Epithelial cell of prostate (primary cell): ENCODE data around the gene NAA40.
"Not testable (repeated sequence)": the region's sequence is repeated elsewhere in the genome, so short reads cannot be mapped to it uniquely, and the experiment has no call there.

Source experiments
- DNase-seq: peaks from one replicate; pipeline ENCODE4 v3.0.0-alpha.2; 2011; ENCODE audit warnings: low read depth, low spot score
- H3K27ac ChIP-seq: fragments of 450-650 bp; 2 replicates; pipeline ENCODE4 v1.5.1; 2017; ENCODE audit warnings: mild to moderate bottlenecking

The NAA40 gene

GRCh38 chr11:63933459-63933858 is 5.3 kb upstream of the NAA40 start:
- no peak overlapping the region for H3K27ac ChIP-seq
- DNase-seq, result no peak

DNA sequence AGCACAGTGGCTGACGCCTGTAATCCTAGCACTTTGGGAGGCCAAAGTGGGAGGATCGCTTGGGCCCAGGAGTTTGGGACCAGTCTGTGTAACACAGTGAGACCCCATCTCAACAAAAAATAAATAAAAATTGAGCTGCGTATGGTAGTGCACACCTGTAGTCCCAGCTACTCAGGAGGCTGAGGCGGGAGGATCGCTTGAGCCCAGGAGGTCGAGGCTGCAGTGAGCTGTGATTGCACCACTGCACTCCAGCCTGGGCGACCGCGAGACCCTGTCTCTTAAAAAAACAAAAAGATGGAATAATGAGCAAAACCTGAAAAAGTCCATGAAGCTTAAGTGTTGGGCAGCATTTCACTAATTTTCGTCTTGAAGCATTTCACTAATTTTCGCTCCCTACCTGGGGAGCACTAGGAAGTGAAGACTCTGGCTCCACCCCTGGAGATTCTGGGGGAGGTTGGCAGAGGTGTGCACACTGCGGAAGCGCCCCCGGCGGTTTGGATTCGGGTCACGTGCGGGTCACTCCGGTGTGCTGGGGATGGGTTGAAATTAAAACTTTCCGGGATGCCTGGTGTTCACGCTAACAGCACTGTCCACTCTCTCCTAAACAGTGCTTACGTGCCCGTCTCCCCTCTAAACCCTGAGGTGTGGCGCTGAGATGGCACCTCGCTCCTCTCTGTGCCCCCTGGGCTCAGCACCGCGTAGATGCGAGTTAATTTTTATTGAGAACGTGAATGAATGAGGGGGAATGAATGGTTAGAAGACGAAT is 906 bp upstream of the NAA40 start:
- H3K27ac ChIP-seq, result peak overlapping the region; percentile 40
- no peak for DNase-seq

DNA sequence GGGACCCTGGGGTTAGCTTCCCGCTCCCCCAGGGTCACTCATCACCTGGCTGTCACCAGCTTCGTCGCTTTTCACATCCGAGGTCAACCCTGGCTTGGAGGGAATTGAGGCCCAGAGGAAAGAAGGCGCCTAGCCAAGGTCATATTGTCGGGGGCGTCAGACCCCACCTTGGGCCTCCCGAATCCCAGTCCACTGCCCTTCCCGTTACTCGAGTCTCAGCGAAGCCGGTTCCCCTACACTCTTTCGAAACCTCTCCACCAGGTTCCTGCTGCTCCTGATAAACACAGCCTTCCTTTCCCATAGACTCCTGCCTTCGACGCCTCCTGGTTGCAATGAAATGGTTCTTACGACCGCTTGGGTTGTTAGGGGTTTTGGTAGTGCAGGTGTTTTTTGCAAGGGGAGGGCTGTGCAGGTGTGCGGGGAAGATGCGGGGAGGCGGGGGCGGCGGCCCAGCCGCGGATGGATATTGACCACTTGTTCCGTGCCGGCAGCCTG is 642 bp downstream of the NAA40 start:
- no peak overlapping the region for H3K27ac ChIP-seq
- DNase-seq, result no peak

GRCh38 chr11:63940786-63941185 is 2.0 kb downstream of the NAA40 start:
- DNase-seq, result no peak
- H3K27ac ChIP-seq, result no peak overlapping the region

- no peak for DNase-seq
- H3K27ac ChIP-seq, result no peak overlapping the region
Observed at GRCh38 chr11:63941901-63942300, 3.1 kb downstream of the NAA40 start.

DNA sequence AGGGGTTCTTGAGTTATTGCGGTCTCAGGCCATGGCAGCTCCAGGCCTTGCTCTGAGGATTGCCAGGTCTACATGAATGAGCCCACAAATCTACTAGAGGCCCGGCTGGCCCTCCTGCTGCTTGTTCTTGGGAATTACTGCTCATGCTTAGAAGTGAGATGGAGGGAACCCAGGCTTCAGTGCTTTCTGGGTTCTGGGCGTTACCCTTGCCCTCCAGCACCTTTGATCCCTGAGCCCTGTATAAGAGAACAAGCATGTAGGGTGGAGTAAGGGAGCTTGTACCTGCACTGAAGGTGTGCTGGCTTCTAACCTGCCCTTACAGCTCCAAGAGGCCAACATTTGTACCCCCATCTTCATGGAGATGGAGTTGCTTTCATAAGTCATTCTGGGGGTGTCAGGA is 4.0 kb downstream of the NAA40 start:
- H3K27ac ChIP-seq, result no peak overlapping the region
- no peak for DNase-seq

- DNase-seq, result no peak
- H3K27ac ChIP-seq, result no peak overlapping the region
Observed at GRCh38 chr11:63944987-63945386, 6.2 kb downstream of the NAA40 start.

DNA sequence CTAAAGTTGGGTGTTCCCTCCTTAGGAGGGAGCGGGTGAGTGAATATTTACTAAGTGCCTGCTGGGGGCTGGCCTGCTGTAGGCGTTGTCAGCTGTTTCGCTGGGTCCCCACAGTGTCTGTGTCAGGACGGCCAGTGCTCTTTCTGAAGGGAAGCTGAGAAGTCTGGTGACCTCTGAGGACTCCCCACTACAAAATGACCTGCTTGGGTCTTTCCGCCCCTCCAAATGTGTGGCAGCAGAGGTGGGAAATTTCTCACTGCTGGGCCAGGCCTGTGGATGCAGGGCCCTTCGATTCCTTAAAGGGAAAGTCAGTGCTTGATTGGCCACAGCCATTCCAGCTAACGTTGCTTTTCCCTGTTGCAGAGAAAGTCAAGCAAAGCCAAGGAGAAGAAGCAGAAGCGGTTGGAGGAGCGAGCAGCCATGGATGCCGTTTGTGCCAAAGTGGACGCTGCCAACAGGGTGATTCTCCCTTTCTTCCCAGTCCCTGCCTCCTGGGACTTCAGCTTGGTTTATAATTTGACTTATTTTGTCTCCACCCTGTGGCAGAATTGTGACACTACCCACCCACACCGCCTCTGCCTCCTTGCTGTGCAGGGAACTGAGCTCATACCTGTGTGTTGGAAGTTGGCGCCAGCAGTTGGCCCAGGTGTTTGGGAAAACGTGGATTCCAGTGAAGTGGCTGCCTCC is 6.8 kb downstream of the NAA40 start:
- H3K27ac ChIP-seq, result no peak overlapping the region
- DNase-seq, result no peak

DNA sequence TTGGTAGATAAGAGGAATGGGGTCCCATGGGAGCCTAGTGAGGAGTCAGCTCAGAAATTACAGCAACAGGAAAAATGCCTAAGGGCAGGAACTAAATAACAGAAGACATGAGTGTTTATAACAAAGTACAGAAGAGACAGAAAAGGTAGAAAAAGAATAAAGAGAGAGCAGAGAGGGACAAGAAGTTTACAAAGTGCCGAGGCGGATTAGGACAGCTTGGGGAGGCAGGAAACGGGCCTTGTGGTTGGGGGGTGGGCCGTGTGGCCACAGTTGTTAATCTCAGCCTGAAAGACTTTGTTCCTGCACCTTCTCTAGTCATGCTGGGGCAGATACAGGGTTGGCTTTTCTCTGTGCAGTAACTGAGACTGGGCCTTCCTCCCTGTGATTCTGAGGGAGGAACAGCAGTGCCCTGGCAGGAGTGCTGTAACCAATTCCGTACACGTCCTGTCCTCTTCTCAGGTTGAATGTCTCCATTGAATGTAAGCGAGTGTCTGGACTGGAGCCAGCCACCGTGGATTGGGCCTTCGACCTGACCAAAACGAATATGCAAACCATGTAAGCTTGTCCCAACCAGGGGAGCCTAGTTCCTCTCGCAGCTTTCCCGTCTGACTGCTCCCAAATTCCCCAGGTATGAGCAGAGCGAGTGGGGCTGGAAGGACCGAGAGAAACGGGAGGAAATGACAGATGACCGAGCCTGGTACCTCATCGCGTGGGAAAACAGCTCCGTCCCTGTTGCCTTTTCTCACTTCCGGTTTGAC is 13.2 kb downstream of the NAA40 start:
- peak overlapping the region; percentile 88 for H3K27ac ChIP-seq
- no peak for DNase-seq

GRCh38 chr11:63952570-63952969 is 13.8 kb downstream of the NAA40 start:
- H3K27ac ChIP-seq, result peak overlapping the region; percentile 88
- no peak for DNase-seq

- DNase-seq, result no peak
- H3K27ac ChIP-seq, result no peak overlapping the region
Observed at GRCh38 chr11:63958008-63958407, 19.2 kb downstream of the NAA40 start.

- DNase-seq, result no peak
- H3K27ac ChIP-seq, result no peak overlapping the region
Observed at GRCh38 chr11:63961608-63962412, 23.0 kb downstream of the NAA40 start.

DNA sequence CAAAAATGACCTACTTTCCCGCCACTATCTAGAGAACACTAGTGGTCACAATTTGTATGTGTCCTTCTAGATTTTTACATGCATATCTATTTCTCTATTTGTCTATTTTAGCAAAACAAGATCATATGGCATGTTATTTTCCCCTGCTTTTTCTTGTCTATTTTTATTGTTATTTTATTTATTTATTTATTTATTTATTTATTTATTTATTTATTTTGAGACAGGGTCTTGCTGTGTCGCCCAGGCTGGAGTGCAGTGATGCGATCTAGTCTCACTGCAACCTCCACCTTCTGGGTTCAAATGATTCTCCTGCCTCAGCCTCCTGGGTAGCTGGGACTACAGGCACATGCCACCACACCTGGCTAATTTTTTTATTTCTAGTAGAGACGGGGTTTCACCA is 25.1 kb downstream of the NAA40 start:
- DNase-seq, H3K27ac ChIP-seq: not testable (repeated sequence)

GRCh38 chr11:63966444-63966843 is 27.6 kb downstream of the NAA40 start:
- DNase-seq, result no peak

GRCh38 chr11:63969461-63969860 is 30.7 kb downstream of the NAA40 start:
- no peak for DNase-seq
- no peak overlapping the region for H3K27ac ChIP-seq

More at GRCh38 chr11:63966444-63966843, 27.6 kb downstream of the NAA40 start:
- no peak overlapping the region for H3K27ac ChIP-seq

DNA sequence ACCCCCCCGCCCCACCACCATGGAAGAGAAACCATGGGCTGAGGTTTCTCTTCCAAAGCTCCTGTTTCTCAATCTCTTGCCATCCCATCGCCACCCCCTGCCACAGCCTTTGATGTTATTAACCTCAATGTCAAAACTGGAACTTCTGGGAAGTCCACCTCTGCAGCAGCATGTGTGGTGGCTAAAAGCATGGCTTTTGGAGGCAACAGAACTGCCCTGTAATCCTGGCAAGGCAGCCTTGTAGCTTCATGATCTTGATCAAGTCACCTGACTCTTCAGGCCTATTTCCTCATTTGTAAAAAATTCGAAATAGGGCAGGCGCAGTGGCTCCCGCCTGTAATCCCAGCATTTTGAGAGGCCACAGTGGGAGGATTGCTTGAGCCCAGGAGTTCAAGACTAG is 32.1 kb downstream of the NAA40 start:
- no peak overlapping the region for H3K27ac ChIP-seq

DNA sequence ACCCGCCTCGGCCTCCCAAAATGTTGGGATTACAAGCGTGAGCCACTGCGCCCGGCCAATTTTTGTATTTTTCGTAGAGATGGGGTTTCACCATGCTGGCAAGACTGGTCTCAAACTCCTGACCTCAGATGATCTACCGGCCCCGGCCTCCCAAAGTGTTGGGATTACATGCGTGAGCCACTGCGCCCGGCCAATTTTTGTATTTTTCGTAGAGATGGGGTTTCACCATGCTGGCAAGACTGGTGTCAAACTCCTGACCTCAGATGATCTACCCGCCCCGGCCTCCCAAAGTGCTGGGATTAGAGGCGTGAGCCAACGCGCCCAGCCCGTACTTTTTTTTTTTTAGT is 35.1 kb downstream of the NAA40 start:
- peak overlapping the region; percentile 88 for H3K27ac ChIP-seq
- DNase-seq, result not testable (repeated sequence)

More for the DNA sequence above, 32.1 kb downstream of the NAA40 start:
- DNase-seq, result no peak

DNA sequence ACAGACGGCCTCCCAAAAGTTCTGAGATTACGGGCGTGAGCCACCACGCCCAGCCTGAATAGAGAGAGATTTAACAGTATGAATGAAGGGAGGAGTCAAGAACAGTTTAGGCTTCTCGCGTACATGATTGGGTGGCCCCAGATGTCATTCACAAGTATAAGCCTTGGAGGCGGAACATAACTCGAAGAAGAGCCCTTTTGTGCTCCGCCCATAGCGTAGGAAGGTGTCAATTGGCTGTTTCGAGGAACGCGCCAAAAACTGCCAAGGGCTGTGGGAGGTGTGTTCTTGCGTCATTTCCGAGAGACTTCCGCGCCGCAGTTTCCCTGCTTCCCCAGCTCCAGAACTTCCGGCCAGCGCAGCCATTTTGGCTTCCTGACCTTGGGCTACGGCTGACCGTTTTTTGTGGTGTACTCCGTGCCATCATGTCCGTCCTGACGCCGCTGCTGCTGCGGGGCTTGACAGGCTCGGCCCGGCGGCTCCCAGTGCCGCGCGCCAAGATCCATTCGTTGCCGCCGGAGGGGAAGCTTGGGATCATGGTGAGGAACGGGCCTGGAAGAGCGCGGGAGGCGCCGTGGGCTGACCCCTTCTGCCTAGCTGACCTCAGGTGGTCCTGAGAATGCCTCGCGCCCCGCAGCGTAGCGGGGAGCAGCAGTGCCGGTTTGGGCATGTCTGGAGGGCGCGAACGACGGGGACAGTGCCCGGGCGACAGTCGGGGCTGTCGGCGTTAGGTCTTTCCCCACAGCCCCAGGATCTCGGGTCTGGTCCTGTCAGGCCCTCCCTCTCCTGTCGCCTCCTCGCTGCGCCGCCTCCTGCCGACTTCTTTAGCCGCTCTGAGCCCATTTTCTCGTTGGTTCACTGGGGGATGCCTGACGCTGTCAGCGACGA is 35.7 kb downstream of the NAA40 start, which contains the start of gene COX8A:
COX8A (plus strand) TSS at position 362 of the 885 bp plus-strand sequence; CDS start at position 423, 61 bp downstream.
- peak; percentile 99 for DNase-seq
- peak within 1 kb of the TSS; percentile 88 for H3K27ac ChIP-seq
